SIG-M5 (cell line): ENCODE data around the gene EVC2.

Source experiments
- DNase-seq: peaks from one replicate; lab custom pipeline; 2025; lab: John Stamatoyannopoulos, UW

EVC2 gene

DNA sequence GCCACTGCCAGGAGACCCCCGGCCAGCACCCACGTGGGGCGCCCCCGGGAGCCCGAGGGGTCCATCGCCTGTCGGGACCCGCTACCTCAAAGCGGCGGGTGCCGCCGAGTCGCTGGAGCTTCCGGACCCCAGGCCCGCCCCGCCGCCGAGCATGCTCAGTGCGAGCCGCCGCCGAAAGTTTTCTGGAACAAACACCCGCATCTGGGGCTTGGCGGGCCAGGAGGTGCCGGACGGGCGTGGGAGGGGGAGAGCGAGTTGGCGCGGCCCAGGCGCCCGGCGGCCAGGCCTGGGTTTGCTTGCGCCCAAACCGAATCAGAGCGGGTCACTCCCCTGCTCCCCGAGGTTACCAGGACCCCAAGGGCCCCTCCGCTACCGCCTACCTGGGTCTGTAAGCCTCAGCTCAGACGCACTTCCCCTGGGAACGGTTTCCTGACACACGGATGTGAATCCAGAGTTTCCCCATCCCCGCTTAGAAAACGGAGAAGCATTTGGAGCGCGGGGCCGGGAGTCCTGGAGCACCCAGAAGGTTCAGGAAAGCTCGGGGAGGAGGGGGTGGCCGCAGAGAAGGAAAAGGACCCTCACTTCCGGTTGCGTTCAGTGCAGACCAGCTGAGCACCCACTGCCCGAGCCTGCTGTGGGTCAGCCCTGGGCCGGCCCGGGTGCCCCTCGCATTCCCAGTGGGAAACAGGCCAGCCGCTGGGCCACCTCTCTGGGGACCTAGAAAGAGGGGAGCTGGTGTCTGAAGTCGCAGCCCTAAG is at the start of gene EVC2:
TSS of gene EVC2 (minus strand) at position 111 of the 758 bp plus-strand sequence. CDS start at position 65, 46 bp downstream.
- no peak for DNase-seq

- no peak for DNase-seq
Measured at GRCh38 chr4:5757954-5758353, 49.6 kb upstream of the EVC2 start.

- DNase-seq: no peak
Measured at GRCh38 chr4:5757536-5757935, 49.2 kb upstream of the EVC2 start.

DNA sequence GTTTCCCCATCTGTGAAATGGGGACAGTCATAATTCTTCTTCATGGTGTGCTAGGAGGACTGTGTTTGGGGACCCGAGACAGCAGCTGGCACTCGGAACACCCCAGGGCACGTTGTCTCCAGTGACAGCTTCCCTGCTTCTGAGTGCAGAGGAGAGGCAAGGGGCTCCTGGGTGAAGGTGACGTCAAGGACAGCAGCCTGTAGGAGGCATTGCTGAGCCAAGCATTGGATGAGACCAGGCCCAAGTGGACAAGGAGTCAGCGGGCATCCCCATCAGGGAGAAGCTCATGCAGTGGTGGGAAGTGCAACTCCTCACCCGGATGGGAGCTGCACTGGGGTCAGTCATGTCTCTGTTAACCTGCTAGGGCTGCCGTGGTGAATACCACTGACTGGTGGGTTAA is 48.7 kb upstream of the EVC2 start:
- no peak for DNase-seq

- no peak for DNase-seq
Measured at GRCh38 chr4:5756271-5756670, 47.9 kb upstream of the EVC2 start.

DNA sequence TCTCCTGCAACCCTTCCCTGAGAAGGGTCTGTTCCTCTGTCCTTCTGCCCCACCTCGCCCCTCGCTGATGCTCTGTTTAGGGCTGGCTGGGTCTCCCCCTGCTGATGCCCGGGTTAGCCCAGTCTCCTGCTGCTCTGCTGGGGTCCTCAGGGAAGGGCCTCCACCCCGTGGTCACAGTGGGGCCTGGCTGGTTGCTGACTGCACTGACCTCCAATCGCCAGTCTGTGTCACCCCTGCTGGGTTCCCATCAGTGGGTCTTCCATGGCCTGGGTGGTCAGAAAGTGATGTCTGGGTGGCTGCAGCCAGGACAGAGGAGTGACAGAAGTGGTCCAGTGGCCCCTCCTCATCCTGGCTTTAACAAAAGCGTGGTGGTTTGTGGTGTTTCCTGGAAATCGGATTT is 47.3 kb upstream of the EVC2 start:
- no peak for DNase-seq

- no peak for DNase-seq
Measured at GRCh38 chr4:5755161-5755560, 46.8 kb upstream of the EVC2 start.

DNA sequence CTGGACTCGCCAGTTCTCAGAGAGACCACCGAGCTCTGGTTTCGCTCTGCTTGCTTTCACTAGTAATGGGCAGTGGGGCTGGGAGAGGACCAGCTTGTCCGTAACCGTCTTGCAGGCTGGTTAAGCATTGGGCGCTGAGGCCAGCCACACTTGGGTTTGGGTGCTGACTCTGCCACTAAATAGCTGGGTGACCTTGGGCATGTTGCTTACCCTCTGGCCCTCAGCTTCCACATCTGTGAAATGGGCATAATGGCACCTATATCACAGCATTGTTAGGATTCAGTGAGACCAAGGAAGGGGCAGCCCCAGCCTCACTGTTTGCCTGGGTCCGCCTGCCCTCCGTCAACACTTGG is 46.1 kb upstream of the EVC2 start:
- no peak for DNase-seq

DNA sequence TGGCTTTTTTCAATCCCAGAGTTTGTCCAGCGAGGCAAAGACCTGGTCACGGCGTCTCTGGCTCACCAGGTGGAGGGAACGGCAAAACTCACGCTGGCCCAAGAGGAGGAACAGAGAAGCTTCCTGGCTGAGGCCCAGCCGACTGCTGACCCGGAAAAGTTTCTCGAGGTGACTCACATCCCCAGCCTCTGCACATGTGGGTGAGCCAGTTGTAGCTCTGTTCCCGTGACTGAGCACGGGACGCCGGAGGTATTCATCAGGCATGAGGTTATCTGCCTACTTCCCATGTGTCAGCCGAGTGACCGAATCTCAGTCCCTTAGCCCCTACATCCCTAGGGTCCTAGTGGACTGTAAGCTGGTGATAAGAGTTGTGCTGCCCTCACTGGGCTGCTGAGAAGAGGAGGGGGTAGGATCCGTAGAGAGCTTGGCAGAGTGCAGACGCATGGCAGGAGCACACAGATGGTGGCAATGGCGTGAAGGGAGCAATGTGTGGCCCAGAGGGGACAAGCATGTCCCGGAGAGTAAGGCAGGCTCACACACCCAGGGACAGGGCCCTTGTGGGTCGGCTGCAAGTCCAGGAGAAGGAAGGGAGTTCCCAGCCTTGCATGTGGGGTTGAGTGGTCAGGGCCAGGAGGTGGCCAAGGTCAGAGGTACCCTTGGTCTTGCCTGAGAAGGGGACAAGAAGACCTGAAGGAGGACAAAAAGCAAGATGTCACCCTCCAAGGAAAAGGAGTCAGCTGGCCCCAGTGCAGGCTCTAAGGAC is 45.6 kb upstream of the EVC2 start:
- no peak for DNase-seq

GRCh38 chr4:5753366-5753765 is 45.0 kb upstream of the EVC2 start:
- DNase-seq: no peak

DNA sequence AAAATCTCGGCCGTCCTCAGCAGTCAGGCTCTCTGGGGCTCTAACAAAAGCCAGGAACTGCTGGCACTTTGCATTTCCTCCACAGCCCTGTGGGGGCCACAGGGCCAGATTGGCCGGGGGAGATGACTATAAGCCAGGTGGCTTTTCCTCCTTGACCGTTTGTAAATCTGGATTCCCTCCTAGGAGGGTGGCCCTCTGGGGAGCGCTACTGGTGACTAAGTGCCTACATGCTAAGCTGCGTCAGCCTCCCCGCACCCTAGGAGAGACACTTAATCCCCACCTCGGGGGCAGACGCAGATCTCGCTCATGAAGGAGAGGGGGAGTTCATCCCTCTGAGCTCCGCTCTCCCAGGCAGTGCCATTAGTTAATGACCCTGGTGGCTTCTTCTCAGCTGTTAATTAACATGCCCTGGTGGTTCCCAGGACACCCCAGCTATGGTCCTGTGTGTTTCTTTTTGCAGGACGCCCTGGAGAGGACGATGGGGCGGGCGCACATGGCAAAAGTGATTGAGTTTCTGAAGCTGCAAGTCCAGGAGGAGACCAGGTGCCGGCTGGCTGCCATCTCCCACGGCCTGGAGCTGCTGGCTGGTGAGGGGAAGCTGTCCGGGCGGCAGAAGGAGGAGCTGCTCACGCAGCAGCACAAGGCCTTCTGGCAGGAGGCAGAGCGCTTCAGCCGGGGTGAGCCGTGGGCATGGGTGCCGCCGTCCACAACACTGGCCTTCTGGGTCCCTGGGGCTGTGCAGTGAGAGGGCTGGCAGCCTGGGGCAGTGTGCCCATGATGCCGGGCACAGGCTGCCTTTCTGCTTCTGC is 44.2 kb upstream of the EVC2 start:
- no peak for DNase-seq

DNA sequence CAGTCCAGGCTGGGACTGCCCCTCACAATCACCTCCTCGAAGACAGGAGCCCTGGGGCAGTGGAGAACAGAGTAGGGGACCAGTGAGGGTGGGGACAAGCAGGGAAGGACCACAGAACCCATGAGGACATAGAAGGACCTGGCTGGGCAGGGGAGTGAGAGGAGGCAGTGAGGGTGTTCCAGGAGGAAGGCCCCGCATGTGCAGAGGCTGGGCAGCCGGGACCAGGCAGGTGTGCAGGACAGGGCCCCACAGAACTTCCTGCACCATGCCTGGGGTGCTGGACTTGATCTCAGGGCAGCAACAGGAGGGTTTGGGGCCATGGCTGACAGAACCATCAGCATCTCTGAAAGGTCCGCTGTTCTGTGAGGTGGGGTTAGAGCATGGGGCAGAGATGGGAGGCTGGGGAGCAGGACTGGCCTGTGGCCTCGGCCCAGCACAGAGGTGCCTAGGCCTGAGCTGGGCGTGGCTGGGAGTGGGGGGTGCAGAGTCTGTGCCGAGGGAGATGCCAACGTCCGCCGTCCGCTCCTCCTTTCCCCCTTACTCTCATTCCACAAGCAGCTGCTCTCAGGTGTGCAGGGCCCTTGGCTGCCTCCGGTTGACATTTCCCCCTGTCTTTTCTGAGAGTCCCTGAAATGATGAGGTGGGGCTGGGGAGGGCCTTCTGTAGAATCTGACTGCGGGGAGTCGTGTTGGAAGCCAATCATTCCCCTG is 43.5 kb upstream of the EVC2 start:
- no peak for DNase-seq

DNA sequence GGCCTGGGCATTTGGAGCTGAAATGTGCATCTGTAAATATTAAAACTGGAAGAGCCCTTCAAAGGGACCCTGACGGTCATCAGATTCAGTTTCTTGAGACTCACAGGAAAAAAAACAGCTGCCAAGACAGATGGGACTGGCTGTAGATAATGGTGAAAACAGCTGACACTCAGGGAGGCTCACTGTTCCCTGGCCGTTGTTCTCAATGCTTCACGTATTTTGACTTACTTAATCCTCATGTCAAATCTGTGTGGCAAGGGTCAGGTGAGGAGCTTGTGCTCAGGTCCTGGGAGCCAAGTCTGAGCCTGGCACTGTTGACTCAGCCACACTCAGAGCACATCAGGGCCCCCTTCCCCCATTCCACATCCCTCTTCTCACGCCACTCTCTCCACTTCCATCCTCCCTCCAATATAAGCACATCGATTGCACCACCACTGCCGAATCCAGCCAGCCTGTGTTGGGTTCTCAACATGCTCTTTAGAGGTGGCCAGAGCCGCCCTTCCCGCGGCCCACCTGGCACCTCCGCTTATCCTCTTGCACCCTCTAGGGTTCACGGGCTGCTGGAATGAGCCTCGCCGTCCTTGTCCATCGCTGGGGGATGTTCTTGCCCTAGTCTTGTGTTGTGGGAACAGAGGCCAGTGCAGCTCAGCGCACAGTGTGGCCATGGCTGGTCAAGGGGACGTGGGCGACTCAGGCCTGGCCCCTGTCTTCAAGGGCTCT is 42.7 kb upstream of the EVC2 start:
- DNase-seq: no peak

GRCh38 chr4:5750052-5750945 is 41.9 kb upstream of the EVC2 start:
- no peak for DNase-seq

GRCh38 chr4:5749568-5749967 is 41.2 kb upstream of the EVC2 start:
- no peak for DNase-seq

DNA sequence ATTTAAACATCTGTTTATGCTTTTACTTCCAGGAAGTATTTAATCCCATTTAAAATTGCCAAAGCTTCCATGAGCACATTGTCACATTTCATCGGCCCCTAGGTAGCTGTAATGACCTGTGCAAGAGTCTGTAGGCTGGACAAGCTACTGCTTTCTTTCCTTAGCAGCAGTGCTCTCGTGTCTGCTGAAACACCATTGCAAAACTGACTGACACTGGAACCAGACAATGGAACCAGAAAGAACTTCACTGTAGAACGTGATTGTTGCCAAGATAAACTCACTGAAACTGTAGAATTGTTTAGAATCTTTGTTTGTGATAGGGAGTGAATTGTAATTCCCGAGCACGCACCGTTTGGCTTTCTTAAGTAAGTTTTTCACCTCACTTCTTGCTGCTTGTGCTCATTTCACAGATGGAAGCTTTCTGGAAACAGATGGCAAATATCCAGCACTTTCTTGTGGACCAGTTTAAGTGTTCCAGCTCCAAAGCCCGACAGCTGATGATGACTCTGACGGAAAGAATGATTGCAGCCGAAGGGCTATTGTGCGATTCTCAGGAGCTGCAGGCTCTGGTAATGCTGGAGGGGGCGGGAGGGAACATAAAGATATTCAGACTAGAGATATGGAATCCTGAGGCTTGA is 39.5 kb upstream of the EVC2 start:
- DNase-seq: no peak

DNA sequence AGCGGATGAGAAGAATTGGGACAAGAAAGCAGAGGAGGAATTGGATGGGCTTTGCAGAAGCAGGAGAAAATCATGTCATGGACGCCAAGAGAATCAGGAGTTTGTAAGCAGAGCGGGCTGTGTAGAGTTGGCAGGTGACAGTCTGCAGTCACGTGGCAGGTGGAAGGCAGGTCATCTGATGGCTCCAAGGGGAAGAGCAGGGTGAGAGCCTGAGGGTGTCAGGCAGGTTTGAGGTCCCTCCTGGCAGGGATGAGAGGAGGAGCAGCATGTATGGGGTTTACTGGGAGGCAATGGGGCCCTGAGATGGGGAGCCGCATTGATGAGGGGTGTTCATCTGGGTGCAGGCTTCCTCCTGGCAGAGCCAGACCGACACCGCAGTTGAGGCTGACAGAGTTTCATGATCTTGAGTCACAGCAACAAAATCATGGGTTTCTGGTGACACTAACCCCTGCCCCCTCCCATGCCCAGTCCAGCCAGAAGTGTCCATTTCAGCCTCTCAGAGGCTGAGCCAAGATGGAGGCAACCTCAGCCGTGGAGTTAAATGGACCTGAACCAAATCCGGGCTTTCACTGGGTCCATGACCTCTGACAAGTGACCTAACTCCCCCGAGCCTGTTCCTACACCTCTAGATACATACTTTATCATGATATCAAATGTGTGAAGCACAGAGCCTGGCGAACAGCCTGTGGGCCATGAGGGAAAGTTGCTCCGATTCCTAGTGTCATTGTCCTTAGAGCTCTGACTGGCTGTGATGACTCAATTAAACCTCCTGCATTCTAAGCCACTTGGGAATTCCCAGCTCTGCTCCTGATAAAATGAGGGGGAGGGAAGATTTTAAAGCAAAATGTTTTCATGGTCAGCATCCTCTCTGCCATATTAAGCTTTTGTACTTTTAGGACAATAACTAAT is 38.7 kb upstream of the EVC2 start:
- DNase-seq: no peak

GRCh38 chr4:5746250-5746649 is 37.9 kb upstream of the EVC2 start:
- no peak for DNase-seq

DNA sequence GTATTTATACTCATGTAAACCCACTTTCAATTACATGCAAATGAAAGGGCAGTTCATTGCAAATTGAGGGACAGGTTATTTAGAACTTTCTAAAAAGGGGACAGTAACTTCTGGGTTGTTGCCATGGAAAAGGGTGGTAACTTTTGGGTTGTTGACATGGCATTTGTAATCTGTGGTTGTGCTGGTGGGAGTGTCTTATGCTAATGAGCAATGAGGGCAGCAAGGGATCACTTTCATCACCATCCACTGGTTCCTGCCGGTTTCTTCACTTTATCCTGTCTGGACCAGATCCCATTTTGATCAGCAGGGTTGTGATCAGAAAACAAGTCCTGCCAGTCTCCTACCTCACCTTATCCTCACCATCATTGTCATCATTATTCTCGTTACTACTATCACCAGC is 34.6 kb upstream of the EVC2 start:
- no peak for DNase-seq
